ENCODE data around the gene DOCK9.

The DOCK9 gene

DNA sequence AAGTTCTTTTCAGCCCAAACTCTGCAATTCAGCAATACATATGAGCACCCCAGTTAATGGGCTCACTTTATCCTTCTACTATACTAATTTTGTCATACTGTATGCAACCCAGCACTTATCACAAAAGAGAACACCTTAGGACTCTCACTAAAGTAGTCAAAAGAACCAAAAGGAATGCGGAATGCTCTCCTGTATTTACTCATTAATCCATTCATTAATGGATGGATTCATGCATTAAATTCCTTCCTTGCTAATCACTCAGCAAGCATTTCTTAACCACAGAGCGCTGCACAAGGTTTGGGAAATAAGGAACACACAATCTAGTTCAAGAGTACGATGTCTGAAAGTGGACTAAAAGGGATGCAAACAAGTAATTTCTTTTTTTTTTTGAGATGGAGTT, 12.8 kb upstream of the DOCK9 start:
- H3K4me3 ChIP-seq (ENCODE audit: low read length), result no peak overlapping the region
- no peak for TF ChIP-seq CTCF (conservative IDR thresholded peaks at IDR 0.05; ENCODE audit: low read depth, low read length)
- peak; percentile 65 for DNase-seq (ENCODE audit: low read depth)

DNA sequence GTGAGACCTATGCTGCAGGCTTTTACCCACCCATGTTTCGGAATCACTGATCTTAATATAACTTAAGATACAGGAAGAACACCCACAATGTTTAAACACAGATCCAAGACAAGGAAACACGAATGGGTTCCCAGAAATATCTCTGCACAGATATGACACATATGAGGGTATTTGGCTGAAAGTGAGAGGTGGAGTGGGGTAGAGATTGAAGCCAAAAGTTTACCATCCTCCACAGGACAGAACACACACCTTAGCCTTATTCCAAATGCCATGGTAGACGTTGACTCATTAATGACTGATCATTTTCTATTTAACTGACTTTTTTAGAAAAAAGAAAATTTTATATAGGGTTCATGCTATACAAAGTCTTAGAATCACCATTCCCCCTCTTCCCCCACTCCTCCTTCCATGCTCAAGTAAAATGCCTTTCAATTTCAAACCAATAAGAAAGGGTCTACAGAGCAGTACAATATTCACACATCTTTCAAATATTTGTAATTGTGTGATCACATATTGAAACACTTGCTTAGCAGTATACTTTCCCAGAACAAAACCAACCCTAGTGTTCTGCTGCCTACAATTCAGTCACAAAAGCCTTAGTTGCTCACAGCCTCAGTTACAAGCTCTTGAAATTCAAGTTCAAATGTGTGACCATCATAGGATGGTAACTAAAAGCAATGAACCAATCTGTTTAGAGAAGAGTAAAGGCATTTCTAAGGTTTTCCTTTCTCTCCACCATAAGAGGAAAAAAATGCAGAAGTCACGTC, 11.8 kb upstream of the DOCK9 start:
- H3K4me3 ChIP-seq (ENCODE audit: low read length), result no peak overlapping the region
- TF ChIP-seq CTCF (conservative IDR thresholded peaks at IDR 0.05; ENCODE audit: low read depth, low read length), result no peak
- DNase-seq (ENCODE audit: low read depth), result no peak

DNA sequence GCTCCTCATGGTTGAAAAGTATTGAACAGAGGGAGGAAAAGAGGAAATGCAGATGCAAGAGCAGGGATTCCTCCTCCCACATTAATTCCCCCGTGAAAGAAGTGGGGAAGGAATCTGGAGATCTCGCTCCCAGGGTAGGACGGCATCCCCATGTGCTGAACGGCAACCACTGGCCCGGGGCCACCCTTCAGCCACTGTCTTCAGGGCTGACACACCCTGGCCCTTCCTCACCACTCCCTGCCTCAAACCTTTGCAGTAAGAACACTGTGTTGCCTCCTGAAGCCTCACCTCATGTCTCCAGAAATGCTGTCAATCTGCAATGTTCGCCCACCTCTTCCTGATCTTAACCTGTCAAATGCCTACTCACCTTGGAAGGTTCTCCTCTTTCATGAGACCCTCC, 10.9 kb upstream of the DOCK9 start:
- no peak for TF ChIP-seq CTCF (conservative IDR thresholded peaks at IDR 0.05; ENCODE audit: low read depth, low read length)
- no peak for DNase-seq (ENCODE audit: low read depth)

GRCh38 chr13:98988277-98988676, 10.4 kb upstream of the DOCK9 start:
- TF ChIP-seq CTCF (conservative IDR thresholded peaks at IDR 0.05; ENCODE audit: low read depth, low read length), result no peak
- H3K4me3 ChIP-seq (ENCODE audit: low read length), result no peak overlapping the region
- DNase-seq (ENCODE audit: low read depth), result no peak

More for the DNA sequence above, 10.9 kb upstream of the DOCK9 start:
- no peak overlapping the region for H3K4me3 ChIP-seq (ENCODE audit: low read length)

- no peak overlapping the region for H3K4me3 ChIP-seq (ENCODE audit: low read length)
- TF ChIP-seq CTCF (conservative IDR thresholded peaks at IDR 0.05; ENCODE audit: low read depth, low read length), result no peak
- DNase-seq (ENCODE audit: low read depth), result no peak
Observed at GRCh38 chr13:98987275-98987674, 9.4 kb upstream of the DOCK9 start.

DNA sequence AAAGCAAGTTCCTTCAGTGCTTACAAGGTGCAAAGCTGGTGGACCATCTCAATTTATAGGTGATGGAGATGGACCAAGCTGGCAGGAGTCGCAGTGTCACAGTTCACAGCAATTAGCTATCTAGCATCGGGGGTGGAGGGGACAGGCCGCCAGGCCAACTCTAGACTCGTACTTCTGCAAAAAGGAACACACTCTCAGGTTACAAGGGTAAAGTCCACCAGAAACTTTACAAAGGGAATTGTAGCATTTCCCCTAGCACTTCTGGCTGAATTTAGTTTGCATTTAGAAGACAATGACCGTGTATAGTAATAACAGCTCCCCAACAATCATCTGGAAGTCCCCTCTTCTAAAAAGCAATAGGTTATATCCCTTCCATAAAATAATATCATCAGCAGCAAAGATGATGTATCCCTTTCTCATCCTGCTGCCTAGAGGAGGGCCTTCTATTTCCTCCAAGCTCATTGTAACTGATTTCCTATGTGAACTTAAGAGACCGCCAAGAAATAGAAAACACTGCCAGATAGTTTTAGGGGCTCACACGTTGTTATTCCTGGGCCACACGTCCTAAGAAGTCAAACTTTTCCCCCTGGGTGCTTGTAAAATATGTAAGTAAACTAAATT, 8.5 kb upstream of the DOCK9 start:
- DNase-seq (ENCODE audit: low read depth), result no peak

More for the DNA sequence above, 8.5 kb upstream of the DOCK9 start:
- no peak overlapping the region for H3K4me3 ChIP-seq (ENCODE audit: low read length)
- no peak for TF ChIP-seq CTCF (conservative IDR thresholded peaks at IDR 0.05; ENCODE audit: low read depth, low read length)
